GM19452 (cell line): Measurements from ENCODE around the gene ERBB2.
"Not testable (repeated sequence)": the region's sequence is repeated elsewhere in the genome, so short reads cannot be mapped to it uniquely, and the experiment has no call there.

Experiments
- ATAC-seq: cut with Tn5 transposase; IDR thresholded peaks from one replicate; pipeline ENCODE4 v1.9.1; 2021; ENCODE audit not compliant: unreplicated experiment

Gene ERBB2

DNA sequence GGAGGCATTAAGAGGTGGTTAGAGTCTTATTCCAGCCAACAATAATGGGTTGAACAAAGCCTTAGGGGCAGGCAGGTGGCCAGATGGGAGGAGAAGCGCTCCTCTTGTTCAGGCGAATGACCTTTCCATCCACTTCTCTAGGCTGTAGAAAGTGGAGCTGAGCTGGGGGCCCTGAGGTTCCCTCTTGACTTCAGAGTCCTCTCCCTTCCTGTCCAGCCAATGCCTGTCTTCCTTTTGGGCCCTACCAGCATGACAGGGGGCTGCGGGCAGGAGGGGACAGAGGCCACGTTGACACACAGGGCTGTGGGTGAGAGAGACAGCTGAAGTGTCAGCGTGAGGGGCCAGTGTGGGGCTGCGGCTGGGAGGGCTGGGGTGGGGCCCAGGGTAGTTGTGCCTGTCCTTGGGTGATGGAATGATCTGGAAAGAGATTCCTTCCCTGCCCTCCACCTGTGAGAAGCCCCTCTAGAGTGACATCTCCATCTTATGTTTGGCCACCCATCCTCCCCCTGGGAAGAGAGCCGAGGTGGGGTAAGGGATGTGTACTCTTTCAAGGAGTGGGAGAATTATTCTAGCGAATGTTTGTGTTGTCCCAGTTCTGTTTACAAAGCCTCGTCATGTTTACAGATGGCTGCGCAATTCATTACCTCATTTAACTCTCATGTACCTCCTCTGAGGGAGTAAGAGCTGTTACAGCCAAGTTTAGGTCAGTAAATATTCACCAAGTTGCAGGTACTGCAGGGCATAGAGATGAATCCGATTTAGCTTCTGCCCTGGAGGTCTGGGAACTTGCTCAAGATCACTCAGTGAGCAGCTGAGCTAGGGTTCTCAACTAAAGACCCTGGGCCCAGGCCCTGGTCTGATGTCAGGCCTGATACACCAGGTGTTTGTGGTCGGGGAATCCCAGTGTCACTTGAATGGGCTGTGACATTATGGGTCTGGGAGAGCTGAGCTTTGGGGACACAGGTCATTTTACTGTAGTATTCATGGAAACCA is 3.3 kb downstream of the ERBB2 start:
- no peak for ATAC-seq

DNA sequence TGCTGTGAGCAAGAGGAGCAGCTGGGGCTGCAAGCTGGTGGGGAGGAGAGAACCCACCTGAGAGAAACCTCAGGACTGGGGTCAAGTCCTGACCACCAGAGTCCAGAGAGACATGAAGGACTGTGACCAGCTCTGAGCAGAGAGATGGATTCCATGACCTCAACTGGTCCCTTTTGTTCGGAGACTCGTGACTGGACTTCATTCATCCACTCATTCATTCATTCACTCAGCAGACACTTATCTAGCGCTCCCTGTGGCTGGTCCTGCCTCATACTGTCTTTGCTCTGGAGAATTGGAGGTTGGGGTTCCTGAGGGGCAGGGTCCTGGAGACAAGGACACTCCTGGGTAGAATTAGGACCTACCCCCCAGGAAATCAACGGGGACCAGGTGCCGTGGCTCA is 4.0 kb downstream of the ERBB2 start:
- no peak for ATAC-seq

GRCh38 chr17:39704821-39705551 is 5.1 kb downstream of the ERBB2 start:
- no peak for ATAC-seq

GRCh38 chr17:39705786-39706348 is 6.0 kb downstream of the ERBB2 start:
- ATAC-seq: no peak

GRCh38 chr17:39706383-39706782 is 6.5 kb downstream of the ERBB2 start:
- ATAC-seq: no peak

DNA sequence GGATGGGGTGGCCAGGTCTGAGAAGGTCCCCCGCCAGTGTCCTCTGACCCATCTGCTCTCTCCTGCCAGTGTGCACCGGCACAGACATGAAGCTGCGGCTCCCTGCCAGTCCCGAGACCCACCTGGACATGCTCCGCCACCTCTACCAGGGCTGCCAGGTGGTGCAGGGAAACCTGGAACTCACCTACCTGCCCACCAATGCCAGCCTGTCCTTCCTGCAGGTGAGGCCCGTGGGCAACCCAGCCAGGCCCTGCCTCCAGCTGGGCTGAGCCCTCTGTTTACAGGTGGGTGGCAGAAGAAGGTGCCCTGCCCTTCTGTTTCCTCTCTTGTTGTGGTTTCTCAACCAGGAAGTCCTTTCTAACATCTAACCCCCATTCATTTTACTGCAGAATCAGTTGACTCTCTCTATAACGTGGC is 7.1 kb downstream of the ERBB2 start:
- no peak for ATAC-seq

- no peak for ATAC-seq
Observed at GRCh38 chr17:39709319-39709997, 9.6 kb downstream of the ERBB2 start.

GRCh38 chr17:39709998-39710964 is 10.4 kb downstream of the ERBB2 start:
- ATAC-seq: no peak

- ATAC-seq: not testable (repeated sequence)
Observed at GRCh38 chr17:39711071-39711470, 11.2 kb downstream of the ERBB2 start.

- ATAC-seq: no peak
Observed at GRCh38 chr17:39711851-39712250, 12.0 kb downstream of the ERBB2 start.

GRCh38 chr17:39714234-39714633 is 14.4 kb downstream of the ERBB2 start:
- no peak for ATAC-seq

- ATAC-seq: no peak
Observed at GRCh38 chr17:39715375-39716072, 15.7 kb downstream of the ERBB2 start.

- ATAC-seq: no peak
Observed at GRCh38 chr17:39716073-39716818, 16.4 kb downstream of the ERBB2 start.

DNA sequence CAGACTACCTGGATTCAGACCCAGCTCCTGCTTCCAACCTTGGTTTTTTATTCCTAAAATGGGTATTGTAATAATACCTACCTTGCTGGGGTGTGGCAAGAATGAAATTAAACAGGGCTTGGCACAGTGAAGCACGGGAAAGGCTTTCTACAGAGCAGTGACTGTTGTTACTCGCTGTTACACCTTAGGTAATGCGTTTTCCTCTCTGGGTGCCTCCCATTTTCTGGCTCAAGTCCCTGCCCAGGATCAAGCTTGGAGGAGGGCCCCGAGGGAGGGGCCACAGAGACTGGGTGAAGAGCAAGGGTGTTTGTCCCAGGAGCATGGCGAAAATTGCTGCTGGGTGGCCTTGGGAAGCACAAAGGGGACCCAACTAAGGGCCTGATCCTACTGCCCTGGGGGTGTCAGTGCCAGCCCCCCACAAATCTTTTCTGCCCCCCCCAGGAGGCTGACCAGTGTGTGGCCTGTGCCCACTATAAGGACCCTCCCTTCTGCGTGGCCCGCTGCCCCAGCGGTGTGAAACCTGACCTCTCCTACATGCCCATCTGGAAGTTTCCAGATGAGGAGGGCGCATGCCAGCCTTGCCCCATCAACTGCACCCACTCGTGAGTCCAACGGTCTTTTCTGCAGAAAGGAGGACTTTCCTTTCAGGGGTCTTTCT is 17.1 kb downstream of the ERBB2 start:
- no peak for ATAC-seq

DNA sequence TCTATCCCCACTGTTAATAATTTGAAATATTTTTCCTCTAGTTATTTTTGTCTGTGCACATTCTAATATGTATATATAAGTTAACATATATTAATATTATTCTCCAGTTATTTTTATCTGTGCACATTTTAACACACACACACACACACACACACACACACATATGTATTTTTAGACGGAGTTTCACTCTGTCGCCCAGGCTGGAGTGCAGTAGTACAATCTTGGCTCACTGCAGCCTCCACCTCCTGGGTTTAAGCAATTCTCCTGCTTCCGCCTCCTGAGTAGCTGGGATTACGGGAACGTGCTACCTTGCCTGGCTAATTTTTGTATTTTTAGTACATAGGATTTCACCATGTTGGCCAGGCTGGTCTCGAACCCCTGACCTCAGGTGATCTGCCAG is 17.8 kb downstream of the ERBB2 start:
- ATAC-seq: no peak

DNA sequence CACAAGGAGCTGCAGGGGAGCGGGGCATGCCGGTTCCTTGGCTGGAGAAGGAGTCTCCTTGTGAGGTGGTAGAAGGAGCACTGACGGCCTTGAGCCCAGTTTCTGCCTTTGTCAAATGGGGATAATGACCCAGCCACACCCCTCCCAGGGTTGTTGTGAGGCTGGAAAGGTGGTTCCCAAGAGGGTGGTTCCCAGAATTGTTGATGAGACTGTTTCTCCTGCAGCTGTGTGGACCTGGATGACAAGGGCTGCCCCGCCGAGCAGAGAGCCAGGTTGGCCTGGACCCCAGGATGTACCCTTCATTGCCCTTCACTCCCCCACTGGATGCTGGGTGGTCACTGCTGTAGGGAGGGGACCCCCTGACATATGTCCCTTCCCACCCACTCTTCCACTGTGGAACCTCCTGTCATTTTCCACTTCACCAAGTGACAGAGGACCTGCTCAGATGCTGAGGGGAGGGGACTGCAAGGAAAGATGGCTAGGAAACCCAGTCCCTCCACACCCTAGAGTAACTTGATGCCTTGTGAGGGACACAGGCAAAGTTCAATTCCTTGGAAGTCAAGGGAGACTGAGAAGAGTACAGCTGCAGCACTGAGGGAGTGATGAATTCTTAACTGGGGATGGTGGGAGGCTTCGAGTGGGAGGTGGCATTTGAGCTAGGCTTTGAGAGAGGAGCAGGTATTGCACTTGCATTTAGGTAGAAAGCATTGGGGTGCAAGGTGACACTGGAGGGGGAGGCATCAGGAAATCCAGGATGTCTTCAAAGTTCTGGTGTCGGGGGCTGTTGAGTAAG is 19.9 kb downstream of the ERBB2 start:
- ATAC-seq: no peak

DNA sequence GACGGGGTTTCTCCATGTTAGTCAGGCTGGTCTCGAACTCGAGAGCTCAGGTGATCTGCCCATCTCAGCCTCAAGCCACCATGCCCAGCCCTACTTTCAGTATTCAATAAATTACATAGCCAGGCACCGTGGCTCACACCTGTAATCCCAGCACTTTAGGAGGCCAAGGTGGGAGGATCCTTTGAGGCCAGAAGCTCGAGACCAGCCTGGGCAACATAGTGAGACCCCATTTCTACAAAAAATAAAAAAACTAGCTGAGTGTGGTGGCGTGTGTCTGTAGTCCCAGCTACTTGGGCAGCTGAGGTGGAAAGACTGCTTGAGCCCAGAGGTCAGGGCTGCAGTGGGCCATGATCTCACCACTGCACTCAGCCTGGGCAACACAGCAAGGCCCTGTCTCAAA is 22.2 kb downstream of the ERBB2 start:
- no peak for ATAC-seq
